DOHH2 (cell line): ENCODE measurements around the gene IFITM2.

Experiments
- H3F3A ChIP-seq: fragments of 200-600 bp; sonication (generic), shearing (Covaris generic); 2 replicates; pipeline ENCODE4 v1.6.0; 2016; ENCODE audit warnings: antibody characterized with exemption, mild to moderate bottlenecking; ENCODE audit not compliant: control insufficient read depth, insufficient read depth
- H3K27ac ChIP-seq: fragments of 200-600 bp; sonication (generic); 2 replicates; pipeline ENCODE4 v1.5.1; 2014; ENCODE audit warnings: low read depth, mild to moderate bottlenecking, low read length, moderate library complexity
- H3K27me3 ChIP-seq: fragments of 200-600 bp; sonication (generic); 2 replicates; pipeline ENCODE4 v1.6.1; 2014; ENCODE audit warnings: mild to moderate bottlenecking, low read length, mixed read lengths; ENCODE audit not compliant: control insufficient read depth
- H3K36me3 ChIP-seq: fragments of 200-600 bp; sonication (generic); 2 replicates; pipeline ENCODE4 v1.6.1; 2014; ENCODE audit warnings: mild to moderate bottlenecking, low read length, moderate library complexity, mixed read lengths; ENCODE audit not compliant: control insufficient read depth
- H3K4me1 ChIP-seq: fragments of 200-600 bp; sonication (generic); 2 replicates; pipeline ENCODE4 v1.6.1; 2014; ENCODE audit warnings: mild to moderate bottlenecking, low read length, mixed read lengths; ENCODE audit not compliant: control insufficient read depth
- H3K4me2 ChIP-seq: fragments of 200-600 bp; sonication (generic); 2 replicates; pipeline ENCODE4 v1.6.0; 2014; ENCODE audit warnings: mild to moderate bottlenecking, low read length, moderate library complexity
- H3K4me3 ChIP-seq: fragments of 200-600 bp; sonication (generic); 2 replicates; pipeline ENCODE4 v1.5.1; 2014; ENCODE audit warnings: mild to moderate bottlenecking, low read length, mixed read lengths
- H3K79me2 ChIP-seq: fragments of 200-600 bp; sonication (generic); 2 replicates; pipeline ENCODE4 v1.6.1; 2014; ENCODE audit warnings: mild to moderate bottlenecking, low read length, mixed read lengths; ENCODE audit not compliant: control insufficient read depth
- H3K9me2 ChIP-seq: fragments of 200-600 bp; sonication (generic); replicated peaks from 2 replicates; pipeline ENCODE4 v1.6.1; 2014; ENCODE audit warnings: mild to moderate bottlenecking, low read length, mixed read lengths; ENCODE audit not compliant: control insufficient read depth
- H3K9me3 ChIP-seq: fragments of 200-600 bp; sonication (generic); 2 replicates; pipeline ENCODE4 v1.6.1; 2014; ENCODE audit warnings: antibody characterized with exemption, low read length, mixed read lengths; ENCODE audit not compliant: control insufficient read depth, insufficient read depth
- H4K20me1 ChIP-seq: fragments of 200-600 bp; sonication (generic); 2 replicates; pipeline ENCODE4 v1.6.0; 2014; ENCODE audit warnings: low read depth, mild to moderate bottlenecking, antibody characterized with exemption, low read length, moderate library complexity; ENCODE audit not compliant: control insufficient read depth, insufficient read depth
- EZH2phosphoT487 ChIP-seq: fragments of 200-600 bp; sonication (generic); IDR thresholded peaks from 2 replicates; pipeline ENCODE4 v1.6.1; 2017; ENCODE audit warnings: borderline replicate concordance, mild to moderate bottlenecking, antibody characterized with exemption, low read length, moderate library complexity, mixed read lengths
- TF ChIP-seq, protein P1 (sequence below): fragments of 200-600 bp; sonication (generic); IDR thresholded peaks from one replicate; pipeline ENCODE4 v1.5.1; 2014; ENCODE audit warnings: antibody characterized with exemption, mild to moderate bottlenecking, low read depth, low read length; ENCODE audit not compliant: poor library complexity, severe bottlenecking

Gene IFITM2

DNA sequence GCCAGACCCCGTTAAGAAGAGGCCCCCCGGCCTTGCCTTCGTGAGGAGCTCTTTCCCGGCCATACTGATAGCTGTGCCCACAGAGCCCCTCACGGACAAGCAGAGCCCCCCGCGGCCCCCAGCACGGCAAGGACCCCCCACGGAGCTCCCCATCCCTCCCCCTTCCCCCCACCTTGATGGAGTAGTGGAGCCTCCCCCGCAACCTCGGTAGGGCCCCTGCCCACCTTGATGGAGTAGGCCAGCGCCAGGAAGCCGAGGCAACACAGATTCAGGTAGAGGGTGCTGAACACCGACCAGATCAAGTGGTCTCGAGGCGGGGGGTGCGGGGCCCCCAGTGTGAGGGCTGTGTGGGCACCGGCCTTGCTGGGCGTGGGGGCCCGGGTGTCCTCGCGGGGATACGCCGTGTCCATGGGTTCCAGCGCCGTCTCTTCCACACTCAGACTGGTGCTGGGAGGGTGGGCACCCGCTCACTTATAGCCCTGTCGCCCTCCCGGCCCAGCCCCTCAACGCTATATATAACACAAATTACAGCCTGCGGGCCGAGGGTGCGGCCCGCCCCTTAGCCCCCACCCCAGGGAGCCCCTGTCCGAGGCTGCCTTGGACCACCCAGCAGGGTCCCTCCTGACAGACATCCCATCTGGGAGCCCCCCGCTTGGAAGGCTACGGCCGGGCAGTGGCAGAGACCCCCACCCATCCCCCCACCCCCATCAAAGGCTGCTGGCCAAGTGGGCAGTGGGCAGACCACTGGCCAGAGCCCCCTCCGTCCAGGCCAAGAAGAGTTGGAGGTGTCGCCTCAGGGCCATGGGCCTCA, 8.3 kb upstream of the IFITM2 start, which contains the start of gene IFITM5:
TSS of gene IFITM5 (minus strand) at position 446 of the 811 bp plus-strand sequence. CDS start at position 410, 36 bp downstream.
- H3K36me3 ChIP-seq = no peaks in the 10 kb centered on the region
- peaks cover 6% of the 10 kb centered on the region; the same call in 1 of the 2 replicates for H3K27me3 ChIP-seq
- H4K20me1 ChIP-seq = no peaks in the 10 kb centered on the region
- no peaks in the 10 kb centered on the region for H3K79me2 ChIP-seq
- no peak within 1 kb of the TSS for H3K4me2 ChIP-seq
- peaks cover 13% of the 10 kb centered on the region for H3K4me1 ChIP-seq
- H3K9me3 ChIP-seq = no peaks in the 10 kb centered on the region
- no peak within 1 kb of the TSS for H3K27ac ChIP-seq
- no peak within 1 kb of the TSS for H3K4me3 ChIP-seq
- TF ChIP-seq EZH2phosphoT487 = no peak
- TF ChIP-seq, protein P1, sequence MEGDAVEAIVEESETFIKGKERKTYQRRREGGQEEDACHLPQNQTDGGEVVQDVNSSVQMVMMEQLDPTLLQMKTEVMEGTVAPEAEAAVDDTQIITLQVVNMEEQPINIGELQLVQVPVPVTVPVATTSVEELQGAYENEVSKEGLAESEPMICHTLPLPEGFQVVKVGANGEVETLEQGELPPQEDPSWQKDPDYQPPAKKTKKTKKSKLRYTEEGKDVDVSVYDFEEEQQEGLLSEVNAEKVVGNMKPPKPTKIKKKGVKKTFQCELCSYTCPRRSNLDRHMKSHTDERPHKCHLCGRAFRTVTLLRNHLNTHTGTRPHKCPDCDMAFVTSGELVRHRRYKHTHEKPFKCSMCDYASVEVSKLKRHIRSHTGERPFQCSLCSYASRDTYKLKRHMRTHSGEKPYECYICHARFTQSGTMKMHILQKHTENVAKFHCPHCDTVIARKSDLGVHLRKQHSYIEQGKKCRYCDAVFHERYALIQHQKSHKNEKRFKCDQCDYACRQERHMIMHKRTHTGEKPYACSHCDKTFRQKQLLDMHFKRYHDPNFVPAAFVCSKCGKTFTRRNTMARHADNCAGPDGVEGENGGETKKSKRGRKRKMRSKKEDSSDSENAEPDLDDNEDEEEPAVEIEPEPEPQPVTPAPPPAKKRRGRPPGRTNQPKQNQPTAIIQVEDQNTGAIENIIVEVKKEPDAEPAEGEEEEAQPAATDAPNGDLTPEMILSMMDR = no peak
- H3K9me2 ChIP-seq = no peaks in the 10 kb centered on the region
- peaks cover 3% of the 10 kb centered on the region; the same call in 1 of the 2 replicates for H3F3A ChIP-seq

DNA sequence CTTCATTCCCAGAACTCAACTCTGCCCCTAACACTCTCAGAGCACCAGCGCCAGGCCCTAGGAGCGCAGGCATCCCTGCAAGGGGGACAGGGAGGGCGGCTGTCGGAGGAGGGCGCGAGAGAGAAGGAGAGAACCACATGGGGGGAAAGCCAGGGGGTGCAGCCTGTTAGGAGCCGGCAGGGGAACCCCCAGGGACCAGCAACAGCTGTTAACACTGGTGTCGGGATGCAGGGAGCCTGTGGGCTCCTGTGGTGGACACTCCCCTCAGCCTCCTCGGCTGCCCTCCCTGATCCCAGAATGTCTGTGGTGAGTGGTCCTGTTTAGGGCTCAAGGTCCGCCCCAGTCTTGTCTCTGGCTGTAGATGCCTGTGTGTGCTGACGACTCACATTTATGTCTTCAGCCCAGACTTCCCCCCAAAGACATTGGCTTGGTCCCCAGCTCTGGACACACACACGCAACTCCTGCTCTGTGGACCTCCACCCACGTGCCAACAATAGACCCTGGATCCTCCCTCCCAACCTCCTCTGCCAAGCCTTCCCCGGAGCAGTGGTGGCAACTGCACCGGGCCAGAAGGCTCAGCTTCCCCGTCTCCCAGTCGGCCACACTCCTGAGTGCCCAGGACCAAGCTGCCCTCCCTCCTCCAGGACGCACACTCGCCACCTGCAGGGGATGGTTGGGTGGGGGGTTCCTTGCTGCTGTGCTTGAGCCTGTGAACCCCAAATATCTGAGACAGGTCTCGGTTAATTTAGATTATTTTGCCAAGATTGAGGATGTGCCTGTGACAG, 7.5 kb upstream of the IFITM2 start:
- Histone ChIP-seq H3F3A (peaks cover 3% of the 10 kb centered on the region; the same call in 1 of the 2 replicates), H4K20me1 (no peaks in the 10 kb centered on the region), H3K4me1 (peaks cover 18% of the 10 kb centered on the region), H3K4me2 (no peak overlapping the region), H3K4me3 (no peak overlapping the region), H3K79me2 (no peaks in the 10 kb centered on the region), H3K27me3 (peaks cover 6% of the 10 kb centered on the region; the same call in 1 of the 2 replicates), H3K36me3 (no peaks in the 10 kb centered on the region), H3K27ac (no peak overlapping the region), H3K9me2 (no peaks in the 10 kb centered on the region), H3K9me3 (no peaks in the 10 kb centered on the region)
- TF ChIP-seq, protein P1 = no peak
- TF ChIP-seq EZH2phosphoT487 = no peak

DNA sequence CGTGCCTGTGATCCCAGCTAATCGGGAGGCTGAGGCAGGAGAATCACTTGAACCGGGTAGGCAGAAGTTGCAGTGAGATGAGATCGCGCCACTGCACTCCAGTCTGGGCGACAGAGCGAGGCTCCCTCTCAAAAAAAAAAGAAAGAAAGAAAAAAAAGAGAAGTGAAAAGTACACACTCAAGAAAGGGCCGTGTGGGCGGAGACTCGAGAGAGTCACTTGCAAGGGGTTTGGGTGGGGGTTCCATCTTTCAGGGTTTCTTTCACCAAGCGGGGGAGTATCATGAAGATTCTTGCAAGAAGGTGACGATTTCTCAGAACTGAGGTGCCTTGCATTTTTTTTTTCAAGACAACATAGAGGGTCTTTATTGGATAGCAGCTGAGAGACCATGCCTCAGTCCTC, 4.3 kb upstream of the IFITM2 start:
- no peaks in the 10 kb centered on the region for H4K20me1 ChIP-seq
- H3K4me3 ChIP-seq = peak overlapping the region; percentile 18; the same call in 1 of the 2 replicates
- H3K27ac ChIP-seq = no peak overlapping the region
- TF ChIP-seq, protein P1 = no peak
- no peak for TF ChIP-seq EZH2phosphoT487
- H3K36me3 ChIP-seq = no peaks in the 10 kb centered on the region
- no peaks in the 10 kb centered on the region for H3K79me2 ChIP-seq
- peak overlapping the region; percentile 41 for H3K4me2 ChIP-seq
- H3K4me1 ChIP-seq = peaks cover 25% of the 10 kb centered on the region
- H3K27me3 ChIP-seq = peaks cover 6% of the 10 kb centered on the region; the same call in 1 of the 2 replicates
- H3K9me3 ChIP-seq = no peaks in the 10 kb centered on the region
- H3F3A ChIP-seq = peaks cover 3% of the 10 kb centered on the region; the same call in 1 of the 2 replicates
- H3K9me2 ChIP-seq = no peaks in the 10 kb centered on the region
